Neural cell (in vitro differentiated cells): ENCODE measurements around the gene TOGARAM2.

Experiments
- EZH2 ChIP-seq: fragments of 200-600, 300-800 bp; shearing (Covaris generic), sonication (generic); IDR thresholded peaks from 2 replicates; pipeline ENCODE4 v1.6.1; 2014; ENCODE audit warnings: antibody characterized with exemption, low read length, borderline replicate concordance, mild to moderate bottlenecking; ENCODE audit not compliant: insufficient read depth, poor library complexity, severe bottlenecking
- MXI1 ChIP-seq: fragments of 450-650 bp; conservative IDR thresholded peaks from 2 replicates; pipeline ENCODE4 v1.6.1; 2014; ENCODE audit warnings: antibody characterized with exemption, mild to moderate bottlenecking; ENCODE audit not compliant: poor library complexity, severe bottlenecking
- TF ChIP-seq, protein P1 (sequence below): fragments of 450-650 bp; IDR thresholded peaks from 2 replicates; pipeline ENCODE4 v1.5.1; 2014; ENCODE audit warnings: antibody characterized with exemption, mild to moderate bottlenecking, moderate library complexity; ENCODE audit not compliant: poor library complexity, severe bottlenecking
- TF ChIP-seq, protein P2 (sequence below): IDR thresholded peaks from 2 replicates; pipeline ENCODE4 v1.6.1; 2012; ENCODE audit warnings: borderline replicate concordance

DNA sequence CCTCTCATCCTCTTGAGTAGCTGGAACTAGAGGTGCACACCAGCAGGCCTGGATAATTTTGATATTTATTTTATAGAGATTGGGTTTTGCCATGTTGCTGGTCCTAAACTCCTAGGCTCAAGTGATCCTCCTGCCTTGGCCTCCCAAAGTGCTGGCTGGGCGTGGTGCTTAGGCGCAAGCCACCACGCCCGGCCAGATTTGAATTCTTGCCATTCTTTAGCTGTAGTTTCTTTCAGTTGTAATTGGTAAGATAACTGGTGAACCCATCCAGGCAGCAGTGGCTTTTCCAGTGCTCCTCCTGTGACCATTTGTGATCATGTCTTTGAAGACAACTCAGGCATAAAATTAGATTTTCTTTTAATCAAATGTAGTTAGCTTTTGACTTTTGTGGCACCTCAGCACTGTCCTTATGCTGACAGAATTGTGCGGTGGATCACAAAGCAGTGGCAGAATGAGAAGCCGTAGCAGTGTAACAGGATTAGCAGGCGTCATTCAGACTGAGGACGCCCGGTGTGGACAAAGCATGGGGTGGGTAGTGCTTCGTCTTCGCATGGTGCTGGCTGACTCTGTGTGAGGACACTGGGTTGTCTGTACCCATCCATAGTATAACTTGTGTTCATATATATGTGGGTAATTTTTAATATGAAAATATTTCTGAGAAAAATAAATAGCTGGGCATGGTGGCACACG is 30.0 kb upstream of the TOGARAM2 start:
- TF ChIP-seq, protein P1, sequence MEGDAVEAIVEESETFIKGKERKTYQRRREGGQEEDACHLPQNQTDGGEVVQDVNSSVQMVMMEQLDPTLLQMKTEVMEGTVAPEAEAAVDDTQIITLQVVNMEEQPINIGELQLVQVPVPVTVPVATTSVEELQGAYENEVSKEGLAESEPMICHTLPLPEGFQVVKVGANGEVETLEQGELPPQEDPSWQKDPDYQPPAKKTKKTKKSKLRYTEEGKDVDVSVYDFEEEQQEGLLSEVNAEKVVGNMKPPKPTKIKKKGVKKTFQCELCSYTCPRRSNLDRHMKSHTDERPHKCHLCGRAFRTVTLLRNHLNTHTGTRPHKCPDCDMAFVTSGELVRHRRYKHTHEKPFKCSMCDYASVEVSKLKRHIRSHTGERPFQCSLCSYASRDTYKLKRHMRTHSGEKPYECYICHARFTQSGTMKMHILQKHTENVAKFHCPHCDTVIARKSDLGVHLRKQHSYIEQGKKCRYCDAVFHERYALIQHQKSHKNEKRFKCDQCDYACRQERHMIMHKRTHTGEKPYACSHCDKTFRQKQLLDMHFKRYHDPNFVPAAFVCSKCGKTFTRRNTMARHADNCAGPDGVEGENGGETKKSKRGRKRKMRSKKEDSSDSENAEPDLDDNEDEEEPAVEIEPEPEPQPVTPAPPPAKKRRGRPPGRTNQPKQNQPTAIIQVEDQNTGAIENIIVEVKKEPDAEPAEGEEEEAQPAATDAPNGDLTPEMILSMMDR, result no peak
- no peak for TF ChIP-seq MXI1
- TF ChIP-seq, protein P2, sequence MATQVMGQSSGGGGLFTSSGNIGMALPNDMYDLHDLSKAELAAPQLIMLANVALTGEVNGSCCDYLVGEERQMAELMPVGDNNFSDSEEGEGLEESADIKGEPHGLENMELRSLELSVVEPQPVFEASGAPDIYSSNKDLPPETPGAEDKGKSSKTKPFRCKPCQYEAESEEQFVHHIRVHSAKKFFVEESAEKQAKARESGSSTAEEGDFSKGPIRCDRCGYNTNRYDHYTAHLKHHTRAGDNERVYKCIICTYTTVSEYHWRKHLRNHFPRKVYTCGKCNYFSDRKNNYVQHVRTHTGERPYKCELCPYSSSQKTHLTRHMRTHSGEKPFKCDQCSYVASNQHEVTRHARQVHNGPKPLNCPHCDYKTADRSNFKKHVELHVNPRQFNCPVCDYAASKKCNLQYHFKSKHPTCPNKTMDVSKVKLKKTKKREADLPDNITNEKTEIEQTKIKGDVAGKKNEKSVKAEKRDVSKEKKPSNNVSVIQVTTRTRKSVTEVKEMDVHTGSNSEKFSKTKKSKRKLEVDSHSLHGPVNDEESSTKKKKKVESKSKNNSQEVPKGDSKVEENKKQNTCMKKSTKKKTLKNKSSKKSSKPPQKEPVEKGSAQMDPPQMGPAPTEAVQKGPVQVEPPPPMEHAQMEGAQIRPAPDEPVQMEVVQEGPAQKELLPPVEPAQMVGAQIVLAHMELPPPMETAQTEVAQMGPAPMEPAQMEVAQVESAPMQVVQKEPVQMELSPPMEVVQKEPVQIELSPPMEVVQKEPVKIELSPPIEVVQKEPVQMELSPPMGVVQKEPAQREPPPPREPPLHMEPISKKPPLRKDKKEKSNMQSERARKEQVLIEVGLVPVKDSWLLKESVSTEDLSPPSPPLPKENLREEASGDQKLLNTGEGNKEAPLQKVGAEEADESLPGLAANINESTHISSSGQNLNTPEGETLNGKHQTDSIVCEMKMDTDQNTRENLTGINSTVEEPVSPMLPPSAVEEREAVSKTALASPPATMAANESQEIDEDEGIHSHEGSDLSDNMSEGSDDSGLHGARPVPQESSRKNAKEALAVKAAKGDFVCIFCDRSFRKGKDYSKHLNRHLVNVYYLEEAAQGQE, result no peak
- no peak for TF ChIP-seq EZH2
